Mammary epithelial cell (primary cell): ENCODE results near the gene CAMKV.

ENCODE experiments used
- CTCF ChIP-seq, 2 donors: IDR thresholded peaks in 1 of 2; conservative IDR thresholded peaks in 1 of 2; 2 replicates each; pipeline ENCODE4 v1.5.1; 2011 to 2012; ENCODE audit warnings: inconsistent platforms in 2 of 2, low read length in 2 of 2, mild to moderate bottlenecking in 2 of 2, control low read depth in 1 of 2, low read depth in 1 of 2; ENCODE audit not compliant: insufficient read depth in 1 of 2; ENCODE audit errors: extremely low read depth in 1 of 2
- EZH2 ChIP-seq: IDR thresholded peaks from 2 replicates; pipeline ENCODE4 v1.6.1; 2012; ENCODE audit warnings: low read length, inconsistent platforms, borderline replicate concordance

- TF ChIP-seq CTCF (conservative IDR thresholded peaks at IDR 0.05 in 1 of 2, IDR thresholded peaks at IDR 0.05 in 1 of 2; ENCODE audit: extremely low read depth in 1 of 2, insufficient read depth in 1 of 2, low read depth in 1 of 2, low read length in 2 of 2) (peak; percentile 5 to 58), EZH2 (no peak)
These were observed 28.5 kb downstream of the CAMKV start for GRCh38 chr3:49841126-49841696.
